KMS-11 (cell line): ENCODE results near the gene UBR3.

ENCODE experiments used
- H2AFZ ChIP-seq: fragments of 200-600 bp; sonication (generic); 2 replicates; pipeline ENCODE4 v1.6.1; 2016; ENCODE audit warnings: antibody characterized with exemption, mixed run types, low read depth
- H3K27ac ChIP-seq: fragments of 200-600 bp; sonication (generic); 2 replicates; pipeline ENCODE4 v1.6.1; 2016; ENCODE audit warnings: mild to moderate bottlenecking, mixed run types
- H3K27me3 ChIP-seq: fragments of 200-600 bp; sonication (generic); 2 replicates; pipeline ENCODE4 v1.6.1; 2017; ENCODE audit warnings: mild to moderate bottlenecking, low read depth, mixed run types, moderate library complexity; ENCODE audit not compliant: insufficient read depth
- H3K36me3 ChIP-seq: fragments of 200-600 bp; sonication (generic); 2 replicates; pipeline ENCODE4 v1.6.1; 2017; ENCODE audit warnings: mild to moderate bottlenecking, mixed run types; ENCODE audit not compliant: insufficient read depth
- H3K4me1 ChIP-seq: fragments of 200-600 bp; sonication (generic); 2 replicates; pipeline ENCODE4 v1.6.1; 2016; ENCODE audit warnings: mild to moderate bottlenecking, low read depth, mixed run types; ENCODE audit not compliant: poor library complexity, severe bottlenecking
- H3K4me2 ChIP-seq: fragments of 200-600 bp; sonication (generic); 2 replicates; pipeline ENCODE4 v1.7.0; 2016; ENCODE audit warnings: mild to moderate bottlenecking, mixed run types
- H3K4me3 ChIP-seq: fragments of 200-600 bp; sonication (generic); IDR thresholded peaks from 2 replicates; pipeline ENCODE4 v1.6.1; 2017; ENCODE audit warnings: low read depth, low read length, mixed read lengths; ENCODE audit not compliant: insufficient read depth
- H3K79me2 ChIP-seq: fragments of 200-600 bp; sonication (generic); 2 replicates; pipeline ENCODE4 v1.6.1; 2016; ENCODE audit warnings: low read depth, mixed run types; ENCODE audit not compliant: insufficient read depth
- H3K9ac ChIP-seq: fragments of 200-600 bp; sonication (generic); 2 replicates; pipeline ENCODE4 v1.6.1; 2016; ENCODE audit warnings: mild to moderate bottlenecking, mixed run types
- H4K20me1 ChIP-seq: fragments of 200-600 bp; sonication (generic); 2 replicates; pipeline ENCODE4 v1.6.1; 2016; ENCODE audit warnings: mild to moderate bottlenecking, mixed run types; ENCODE audit not compliant: insufficient read depth
- TF ChIP-seq, protein P1 (sequence below): fragments of 200-600 bp; sonication (generic); conservative IDR thresholded peaks from 2 replicates; pipeline ENCODE4 v1.6.1; 2017; ENCODE audit warnings: low read depth, mild to moderate bottlenecking, antibody characterized with exemption, low read length, moderate library complexity, mixed read lengths

The UBR3 gene, protein sequence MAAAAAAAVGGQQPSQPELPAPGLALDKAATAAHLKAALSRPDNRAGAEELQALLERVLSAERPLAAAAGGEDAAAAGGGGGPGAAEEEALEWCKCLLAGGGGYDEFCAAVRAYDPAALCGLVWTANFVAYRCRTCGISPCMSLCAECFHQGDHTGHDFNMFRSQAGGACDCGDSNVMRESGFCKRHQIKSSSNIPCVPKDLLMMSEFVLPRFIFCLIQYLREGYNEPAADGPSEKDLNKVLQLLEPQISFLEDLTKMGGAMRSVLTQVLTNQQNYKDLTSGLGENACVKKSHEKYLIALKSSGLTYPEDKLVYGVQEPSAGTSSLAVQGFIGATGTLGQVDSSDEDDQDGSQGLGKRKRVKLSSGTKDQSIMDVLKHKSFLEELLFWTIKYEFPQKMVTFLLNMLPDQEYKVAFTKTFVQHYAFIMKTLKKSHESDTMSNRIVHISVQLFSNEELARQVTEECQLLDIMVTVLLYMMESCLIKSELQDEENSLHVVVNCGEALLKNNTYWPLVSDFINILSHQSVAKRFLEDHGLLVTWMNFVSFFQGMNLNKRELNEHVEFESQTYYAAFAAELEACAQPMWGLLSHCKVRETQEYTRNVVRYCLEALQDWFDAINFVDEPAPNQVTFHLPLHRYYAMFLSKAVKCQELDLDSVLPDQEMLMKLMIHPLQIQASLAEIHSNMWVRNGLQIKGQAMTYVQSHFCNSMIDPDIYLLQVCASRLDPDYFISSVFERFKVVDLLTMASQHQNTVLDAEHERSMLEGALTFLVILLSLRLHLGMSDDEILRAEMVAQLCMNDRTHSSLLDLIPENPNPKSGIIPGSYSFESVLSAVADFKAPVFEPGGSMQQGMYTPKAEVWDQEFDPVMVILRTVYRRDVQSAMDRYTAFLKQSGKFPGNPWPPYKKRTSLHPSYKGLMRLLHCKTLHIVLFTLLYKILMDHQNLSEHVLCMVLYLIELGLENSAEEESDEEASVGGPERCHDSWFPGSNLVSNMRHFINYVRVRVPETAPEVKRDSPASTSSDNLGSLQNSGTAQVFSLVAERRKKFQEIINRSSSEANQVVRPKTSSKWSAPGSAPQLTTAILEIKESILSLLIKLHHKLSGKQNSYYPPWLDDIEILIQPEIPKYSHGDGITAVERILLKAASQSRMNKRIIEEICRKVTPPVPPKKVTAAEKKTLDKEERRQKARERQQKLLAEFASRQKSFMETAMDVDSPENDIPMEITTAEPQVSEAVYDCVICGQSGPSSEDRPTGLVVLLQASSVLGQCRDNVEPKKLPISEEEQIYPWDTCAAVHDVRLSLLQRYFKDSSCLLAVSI (N-terminal part only)

DNA sequence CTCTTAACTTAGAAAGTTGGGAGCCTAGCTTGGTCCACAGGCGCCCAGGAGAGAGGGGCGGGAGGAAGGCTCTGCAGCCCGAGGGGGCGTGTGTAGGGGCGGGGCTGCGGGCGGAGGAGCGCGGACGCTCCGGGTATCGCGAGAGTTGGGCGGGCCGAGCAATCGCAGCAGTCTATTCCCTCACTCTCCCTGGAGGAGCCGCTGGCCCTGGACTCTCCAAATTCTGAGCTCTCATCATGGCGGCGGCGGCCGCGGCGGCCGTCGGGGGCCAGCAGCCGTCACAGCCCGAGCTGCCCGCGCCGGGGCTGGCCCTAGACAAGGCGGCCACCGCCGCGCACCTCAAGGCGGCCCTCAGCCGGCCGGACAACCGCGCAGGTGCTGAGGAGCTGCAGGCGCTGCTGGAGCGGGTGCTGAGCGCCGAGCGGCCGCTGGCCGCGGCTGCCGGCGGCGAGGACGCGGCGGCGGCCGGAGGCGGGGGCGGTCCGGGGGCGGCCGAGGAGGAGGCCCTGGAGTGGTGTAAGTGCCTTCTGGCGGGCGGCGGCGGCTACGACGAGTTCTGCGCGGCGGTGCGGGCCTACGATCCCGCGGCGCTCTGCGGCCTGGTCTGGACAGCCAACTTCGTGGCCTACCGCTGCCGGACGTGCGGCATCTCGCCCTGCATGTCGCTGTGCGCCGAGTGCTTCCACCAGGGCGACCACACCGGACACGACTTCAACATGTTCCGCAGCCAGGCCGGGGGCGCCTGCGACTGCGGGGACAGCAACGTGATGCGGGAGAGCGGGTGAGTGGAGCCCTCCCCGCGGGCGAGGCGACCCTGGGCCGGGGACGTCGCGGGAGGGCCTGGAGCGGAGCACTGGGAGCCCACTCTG, at the start of gene UBR3:
Gene UBR3, plus strand, starts transcription at position 183 of the 869 bp plus-strand sequence. Its CDS starts 54 bp downstream, at position 237.
- TF ChIP-seq, protein P1, sequence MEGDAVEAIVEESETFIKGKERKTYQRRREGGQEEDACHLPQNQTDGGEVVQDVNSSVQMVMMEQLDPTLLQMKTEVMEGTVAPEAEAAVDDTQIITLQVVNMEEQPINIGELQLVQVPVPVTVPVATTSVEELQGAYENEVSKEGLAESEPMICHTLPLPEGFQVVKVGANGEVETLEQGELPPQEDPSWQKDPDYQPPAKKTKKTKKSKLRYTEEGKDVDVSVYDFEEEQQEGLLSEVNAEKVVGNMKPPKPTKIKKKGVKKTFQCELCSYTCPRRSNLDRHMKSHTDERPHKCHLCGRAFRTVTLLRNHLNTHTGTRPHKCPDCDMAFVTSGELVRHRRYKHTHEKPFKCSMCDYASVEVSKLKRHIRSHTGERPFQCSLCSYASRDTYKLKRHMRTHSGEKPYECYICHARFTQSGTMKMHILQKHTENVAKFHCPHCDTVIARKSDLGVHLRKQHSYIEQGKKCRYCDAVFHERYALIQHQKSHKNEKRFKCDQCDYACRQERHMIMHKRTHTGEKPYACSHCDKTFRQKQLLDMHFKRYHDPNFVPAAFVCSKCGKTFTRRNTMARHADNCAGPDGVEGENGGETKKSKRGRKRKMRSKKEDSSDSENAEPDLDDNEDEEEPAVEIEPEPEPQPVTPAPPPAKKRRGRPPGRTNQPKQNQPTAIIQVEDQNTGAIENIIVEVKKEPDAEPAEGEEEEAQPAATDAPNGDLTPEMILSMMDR = no peak
- peak within 1 kb of the TSS; percentile 67; the same call in 1 of the 2 replicates for H3K9ac ChIP-seq
- H3K4me2 ChIP-seq = peak within 1 kb of the TSS; percentile 49
- peak within 1 kb of the TSS; percentile 69 for H3K4me3 ChIP-seq
- H3K27me3 ChIP-seq = no peaks in the 10 kb centered on the region
- H3K27ac ChIP-seq = peak within 1 kb of the TSS; percentile 47; the same call in 1 of the 2 replicates
- H3K36me3 ChIP-seq = no peaks in the 10 kb centered on the region
- peaks cover 65% of the 10 kb centered on the region for H3K79me2 ChIP-seq
- H3K4me1 ChIP-seq = peaks cover 48% of the 10 kb centered on the region
- peaks cover 7% of the 10 kb centered on the region; the same call in 1 of the 2 replicates for H4K20me1 ChIP-seq
- peak within 1 kb of the TSS; percentile 47 for H2AFZ ChIP-seq

DNA sequence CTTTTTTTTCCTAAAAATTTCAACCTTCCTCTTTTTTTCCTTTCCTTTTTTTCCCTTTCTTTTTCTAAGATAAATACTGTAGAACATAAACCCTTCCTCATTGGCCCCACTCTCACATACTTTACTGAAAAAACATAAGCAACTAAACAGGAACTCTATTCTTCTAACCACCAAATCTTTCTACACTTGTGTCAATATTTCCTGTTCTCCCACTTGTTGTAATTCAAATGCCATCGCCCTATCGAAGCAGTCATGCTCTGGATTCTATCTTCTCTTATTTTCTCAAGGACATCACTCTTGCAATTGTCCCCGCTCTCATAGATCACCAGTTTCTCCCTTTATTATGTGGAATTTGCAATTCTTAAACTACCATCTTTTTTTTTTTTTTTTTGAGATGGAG, 48.8 kb upstream of the UBR3 start:
- no peak overlapping the region for H3K4me2 ChIP-seq
- no peak overlapping the region for H2AFZ ChIP-seq
- no peaks in the 10 kb centered on the region for H3K79me2 ChIP-seq
- H3K36me3 ChIP-seq = no peaks in the 10 kb centered on the region
- H3K4me3 ChIP-seq = no peak overlapping the region
- no peaks in the 10 kb centered on the region for H4K20me1 ChIP-seq
- H3K27me3 ChIP-seq = no peaks in the 10 kb centered on the region
- TF ChIP-seq, protein P1 = no peak
- H3K27ac ChIP-seq = no peak overlapping the region
- no peaks in the 10 kb centered on the region for H3K4me1 ChIP-seq
- H3K9ac ChIP-seq = no peak overlapping the region

DNA sequence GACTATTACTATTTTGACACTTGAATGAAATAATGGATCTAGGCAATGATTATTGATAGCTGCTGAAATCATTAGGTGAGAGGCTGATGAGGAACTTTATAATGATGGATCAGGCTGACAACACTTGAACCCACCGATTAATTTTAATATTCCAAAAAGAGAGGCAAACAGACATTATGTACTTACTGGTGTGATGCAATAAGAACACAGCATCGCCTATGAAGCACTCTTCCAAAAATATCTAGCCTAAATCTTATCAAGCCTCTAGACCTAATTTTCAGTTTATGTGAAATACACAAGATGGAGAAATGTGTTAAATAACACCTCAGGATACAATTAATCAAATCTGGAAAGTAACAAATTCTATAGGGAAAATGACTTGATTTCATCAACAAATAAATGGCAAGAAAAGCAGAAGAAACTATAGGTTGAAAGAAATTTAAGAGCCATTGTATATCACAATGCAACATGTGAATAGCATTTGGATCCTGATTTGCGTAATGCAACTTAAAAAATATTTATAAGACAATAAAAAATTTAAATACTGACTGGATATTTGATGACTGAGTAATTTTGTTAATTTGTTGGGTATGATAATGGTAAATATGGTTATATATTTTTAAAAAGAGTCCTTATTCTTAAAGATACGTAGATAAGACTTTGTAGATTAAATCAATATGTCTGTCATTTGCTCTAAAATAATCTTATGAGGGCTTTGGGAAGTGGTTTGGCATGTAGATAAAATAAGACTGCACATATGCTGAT, 45.8 kb upstream of the UBR3 start:
- H3K27me3 ChIP-seq = no peaks in the 10 kb centered on the region
- no peak overlapping the region for H3K4me3 ChIP-seq
- no peak overlapping the region for H3K27ac ChIP-seq
- H2AFZ ChIP-seq = no peak overlapping the region
- no peaks in the 10 kb centered on the region for H3K4me1 ChIP-seq
- no peaks in the 10 kb centered on the region for H3K79me2 ChIP-seq
- TF ChIP-seq, protein P1 = no peak
- no peaks in the 10 kb centered on the region for H4K20me1 ChIP-seq
- H3K4me2 ChIP-seq = no peak overlapping the region
- no peaks in the 10 kb centered on the region for H3K36me3 ChIP-seq
- H3K9ac ChIP-seq = no peak overlapping the region
